GM10248 (cell line): ENCODE data around the gene TPRA1.

Experiments
- CTCF ChIA-PET: fragments of 300-600 bp; sonication (Branson Sonifier 250); formaldehyde crosslinking; extraction: SDS; loops from one replicate; lab custom pipeline; 2021; ENCODE audit warnings: antibody characterized with exemption; lab: Yijun Ruan, JAX
- POLR2A ChIA-PET: fragments of 350-650 bp; sonication (Branson Sonifier 250); formaldehyde crosslinking; extraction: SDS; loops from one replicate; lab custom pipeline; 2020; ENCODE audit warnings: antibody characterized with exemption; lab: Yijun Ruan, JAX
- DNase-seq: peaks from one replicate; pipeline ENCODE4 v3.0.0; 2012; ENCODE audit errors: extremely low spot score
- CTCF ChIP-seq: IDR thresholded peaks from 2 replicates; pipeline ENCODE4 v1.5.1; 2012; ENCODE audit warnings: mild to moderate bottlenecking, low read depth; ENCODE audit errors: extremely low read depth, missing control alignments, control extremely low read depth

TPRA1 gene

GRCh38 chr3:127604546-127605165 is 14.1 kb upstream of the TPRA1 start:
- DNase-seq: no peak
- ChIA-PET POLR2A (no interaction called here), CTCF (no interaction called here)
- TF ChIP-seq CTCF: no peak

DNA sequence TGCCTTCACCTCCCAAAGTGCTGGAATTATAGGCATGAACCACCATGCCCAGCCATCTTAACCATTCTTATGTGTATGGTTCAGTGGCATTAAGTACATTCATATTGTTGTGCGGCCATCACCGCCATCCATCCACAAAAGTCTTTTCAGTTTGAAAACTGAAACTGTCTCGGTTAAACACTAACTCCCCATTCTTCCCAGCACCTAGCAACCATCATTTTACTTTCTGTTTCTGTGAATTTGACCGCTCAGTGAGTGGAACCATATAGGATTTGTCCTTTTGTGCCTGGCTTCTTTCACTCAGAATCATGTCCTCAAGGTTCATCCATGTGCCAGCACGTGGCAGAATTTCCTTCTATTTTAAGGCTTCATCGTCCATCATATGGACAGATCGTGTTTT is 13.5 kb upstream of the TPRA1 start:
- ChIA-PET POLR2A (no interaction called here), CTCF (no interaction called here)
- TF ChIP-seq CTCF: no peak
- no peak for DNase-seq

DNA sequence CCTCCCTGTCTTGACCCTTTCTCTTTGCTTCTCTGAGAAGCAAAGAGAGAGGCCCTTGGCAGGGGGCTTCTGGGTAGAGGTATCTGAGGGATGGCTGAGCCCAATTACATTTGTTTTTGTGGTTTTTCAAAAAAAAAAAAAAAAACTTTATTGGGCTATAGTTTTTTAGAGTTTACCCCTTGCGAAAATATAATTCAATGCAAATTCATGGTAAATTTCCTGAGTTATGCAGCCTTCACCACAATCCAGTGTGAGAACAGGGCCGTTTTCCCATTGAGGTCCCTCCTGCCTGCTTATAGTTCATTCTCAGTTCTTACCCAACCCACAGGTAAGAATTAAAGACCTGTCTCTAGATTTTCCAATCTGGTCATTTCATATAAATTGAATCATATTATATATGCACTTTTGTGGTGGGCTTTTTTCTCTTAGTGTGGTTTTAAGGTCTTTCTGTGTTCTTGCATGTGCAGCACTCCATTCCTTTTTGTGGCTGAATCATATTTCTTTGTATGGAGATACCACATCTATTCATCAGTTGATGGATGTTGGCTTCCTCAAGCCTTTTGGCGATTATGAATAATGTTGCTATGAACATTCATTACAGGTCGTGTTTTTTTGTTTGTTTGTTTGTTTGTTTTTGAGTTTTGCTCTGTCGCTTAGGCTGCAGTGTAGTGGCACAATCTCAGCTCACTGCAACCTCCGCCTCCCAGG is 10.4 kb upstream of the TPRA1 start:
- TF ChIP-seq CTCF: no peak
- POLR2A ChIA-PET: no interaction called here
- CTCF ChIA-PET: no interaction called here

GRCh38 chr3:127598841-127599570 is 8.5 kb upstream of the TPRA1 start:
- ChIA-PET CTCF (interaction anchor here (0.8 to 3.3 kb wide), 4 partner anchors 11 to 53 kb away, joined by 3 to 12 read pairs (median 5); no protein-coding TSS in a partner anchor), POLR2A (no interaction called here)
- no peak for TF ChIP-seq CTCF
- DNase-seq: no peak

More for the DNA sequence above, 10.4 kb upstream of the TPRA1 start:
- DNase-seq: no peak

- DNase-seq: no peak
- ChIA-PET CTCF (interaction anchor here (0.9 to 4.2 kb wide), 5 partner anchors 9 to 138 kb away, joined by 3 to 29 read pairs (median 4); no protein-coding TSS in a partner anchor), POLR2A (interaction anchor here (0.7 to 1.2 kb wide), 2 partner anchors 10 to 15 kb away, joined by 3 read pairs; no protein-coding TSS in a partner anchor)
- no peak for TF ChIP-seq CTCF
Observed at GRCh38 chr3:127597020-127597771, 6.7 kb upstream of the TPRA1 start.

GRCh38 chr3:127595303-127595702 is 4.8 kb upstream of the TPRA1 start:
- TF ChIP-seq CTCF: no peak
- ChIA-PET CTCF (interaction anchor here (4.2 kb wide), 1 partner anchor 20 kb away, joined by 29 read pairs; no protein-coding TSS in a partner anchor), POLR2A (no interaction called here)
- no peak for DNase-seq
